WTC11 (cell line): Measurements from ENCODE around the gene ESRRG.

ENCODE experiments used
- AFF4 ChIP-seq: sonication (generic); formaldehyde crosslinking; IDR thresholded peaks from 2 replicates; pipeline ENCODE4 v1.8.1; 2023; ENCODE audit warnings: mild to moderate bottlenecking, missing genetic modification reagents, borderline replicate concordance
- ARID4B ChIP-seq: sonication (generic); formaldehyde crosslinking; IDR thresholded peaks from 2 replicates; pipeline ENCODE4 v1.8.0; 2023; ENCODE audit warnings: missing genetic modification reagents, mild to moderate bottlenecking, borderline replicate concordance
- CTCF ChIP-seq: fragments of 200-600 bp; IDR thresholded peaks from 2 replicates; pipeline ENCODE4 v1.8.0; 2022; ENCODE audit warnings: antibody characterized with exemption
- ZBTB21 ChIP-seq: sonication (generic); formaldehyde crosslinking; IDR thresholded peaks from 2 replicates; pipeline ENCODE4 v1.8.1; 2023; ENCODE audit warnings: mild to moderate bottlenecking, missing genetic modification reagents, borderline replicate concordance

- TF ChIP-seq ZBTB21 (CRISPR knock-in tag) (no peak), ARID4B (CRISPR knock-in tag) (no peak), CTCF (no peak), AFF4 (CRISPR knock-in tag) (no peak)
Observed at GRCh38 chr1:216457356-216457755, 265.9 kb downstream of the ESRRG start.
